ENCODE results near the gene ASAP3. TPM values are rescaled to one million over a fixed set of nuclear protein-coding genes. Genes with fewer than 3 reads are reported as not detected.

The ASAP3 gene
- total and polyA plus RNA-seq, 2 donors (not counting 3 experiments of a cell fraction or from before 2014, with no cell fraction given), result 12.5 to 14.2 TPM

DNA sequence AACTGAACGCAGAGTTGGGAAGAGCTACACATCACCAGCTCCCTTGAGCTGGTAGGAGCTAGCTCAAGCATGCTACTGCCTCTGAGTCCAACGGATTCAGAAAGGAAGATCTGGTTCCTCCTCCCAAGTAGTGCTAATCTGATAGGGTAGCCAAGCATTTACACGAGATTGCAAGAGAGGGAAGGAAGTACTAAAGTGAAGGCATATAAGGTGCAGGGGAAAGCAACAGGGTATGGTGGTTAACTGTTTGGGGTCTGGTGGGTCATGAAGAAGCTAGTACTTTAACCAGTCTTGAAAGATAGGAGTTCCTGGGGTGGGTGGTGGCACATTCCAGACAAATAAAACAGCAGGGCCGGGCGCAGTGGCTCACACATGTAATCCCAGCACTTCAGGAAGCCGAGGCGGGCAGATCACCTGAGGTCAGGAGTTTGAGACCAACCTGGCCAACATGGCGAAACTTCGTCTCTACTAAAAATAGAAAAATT, 94.1 kb downstream of the ASAP3 start:
- Histone ChIP-seq H3K27me3 (ENCODE audit: control insufficient read depth in 2 of 2, insufficient read depth in 2 of 2, low read length in 2 of 2) (no peaks in the 10 kb centered on the region), H3K4me2 (ENCODE audit: insufficient read depth, low read length) (no peak overlapping the region), H3K9me1 (replicated peaks; ENCODE audit: control insufficient read depth, extremely low read depth, insufficient read depth, low read length) (no peaks in the 10 kb centered on the region), H3K27ac (ENCODE audit: insufficient read depth, low read depth, low read length) (no peak overlapping the region), H4K20me1 (replicated peaks; ENCODE audit: control insufficient read depth, extremely low read depth, insufficient read depth, low read length) (no peaks in the 10 kb centered on the region), H2AFZ (ENCODE audit: low read depth, low read length) (no peak overlapping the region), H3K9ac (replicated peaks; ENCODE audit: extremely low read depth, insufficient read depth, low read length) (no peak overlapping the region), H3K9me3 (replicated peaks; ENCODE audit: control insufficient read depth, insufficient read depth, low read length) (no peaks in the 10 kb centered on the region), H3K79me2 (ENCODE audit: control insufficient read depth, insufficient read depth, low read length) (no peaks in the 10 kb centered on the region), H3K36me3 (ENCODE audit: control insufficient read depth in 2 of 2, extremely low read depth in 1 of 2, insufficient read depth in 2 of 2, low read length in 2 of 2) (no peaks in the 10 kb centered on the region), H3K4me1 (ENCODE audit: control insufficient read depth, extremely low read depth, insufficient read depth, low read length) (peaks cover 22% of the 10 kb centered on the region), H3K4me3 (replicated peaks in 1 of 3; ENCODE audit: insufficient read depth in 1 of 3, low read depth in 1 of 3, low read length in 3 of 3) (no peak overlapping the region)
- dilution Hi-C loops (cut with MboI; ENCODE audit: extremely low pct_ligation_motif_present, low sequenced_read_pairs), result no loop called here
- no peak for FAIRE-seq
- no TSS peak for BruUV-seq (replicated peaks)
- TF ChIP-seq EZH2 (IDR thresholded peaks at IDR 0.05; ENCODE audit: borderline replicate concordance, low read depth, low read length, severe bottlenecking) (no peak), GATA2 (IDR thresholded peaks at IDR 0.05; ENCODE audit: insufficient read depth, insufficient read length, low read depth, low read length) (no peak), POLR2AphosphoS5 (IDR thresholded peaks at IDR 0.05; ENCODE audit: insufficient read depth, low read depth, low read length) (no peak), FOS (IDR thresholded peaks at IDR 0.05; ENCODE audit: borderline replicate concordance, insufficient read depth, low read length) (no peak), JUN (IDR thresholded peaks at IDR 0.05; ENCODE audit: borderline replicate concordance, insufficient read depth, insufficient read length, low read depth) (no peak), POLR2A (IDR thresholded peaks at IDR 0.05; ENCODE audit: low read depth, low read length) (no peak), MYC (IDR thresholded peaks at IDR 0.05; ENCODE audit: low read depth, low read length) (no peak)
- TF ChIP-seq, protein P1, sequence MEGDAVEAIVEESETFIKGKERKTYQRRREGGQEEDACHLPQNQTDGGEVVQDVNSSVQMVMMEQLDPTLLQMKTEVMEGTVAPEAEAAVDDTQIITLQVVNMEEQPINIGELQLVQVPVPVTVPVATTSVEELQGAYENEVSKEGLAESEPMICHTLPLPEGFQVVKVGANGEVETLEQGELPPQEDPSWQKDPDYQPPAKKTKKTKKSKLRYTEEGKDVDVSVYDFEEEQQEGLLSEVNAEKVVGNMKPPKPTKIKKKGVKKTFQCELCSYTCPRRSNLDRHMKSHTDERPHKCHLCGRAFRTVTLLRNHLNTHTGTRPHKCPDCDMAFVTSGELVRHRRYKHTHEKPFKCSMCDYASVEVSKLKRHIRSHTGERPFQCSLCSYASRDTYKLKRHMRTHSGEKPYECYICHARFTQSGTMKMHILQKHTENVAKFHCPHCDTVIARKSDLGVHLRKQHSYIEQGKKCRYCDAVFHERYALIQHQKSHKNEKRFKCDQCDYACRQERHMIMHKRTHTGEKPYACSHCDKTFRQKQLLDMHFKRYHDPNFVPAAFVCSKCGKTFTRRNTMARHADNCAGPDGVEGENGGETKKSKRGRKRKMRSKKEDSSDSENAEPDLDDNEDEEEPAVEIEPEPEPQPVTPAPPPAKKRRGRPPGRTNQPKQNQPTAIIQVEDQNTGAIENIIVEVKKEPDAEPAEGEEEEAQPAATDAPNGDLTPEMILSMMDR (IDR thresholded peaks at IDR 0.05; ENCODE audit: extremely low read depth in 1 of 2, insufficient read depth in 1 of 2, low read depth in 1 of 2, low read length in 2 of 2), result no peak
- TF ChIP-seq, protein P2, sequence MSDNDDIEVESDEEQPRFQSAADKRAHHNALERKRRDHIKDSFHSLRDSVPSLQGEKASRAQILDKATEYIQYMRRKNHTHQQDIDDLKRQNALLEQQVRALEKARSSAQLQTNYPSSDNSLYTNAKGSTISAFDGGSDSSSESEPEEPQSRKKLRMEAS (IDR thresholded peaks at IDR 0.05; ENCODE audit: insufficient read depth, insufficient read length), result no peak
- DNase-seq (ENCODE audit: low read depth, low spot score), result no peak
- intact Hi-C loops (cut with micrococcal nuclease), result no loop called here
- CTCF ChIA-PET, result interaction anchor here (1.1 to 3.8 kb wide), 2 partner anchors 12 to 14 kb away, joined by 3 to 15 read pairs; no protein-coding TSS in a partner anchor
- POLR2A ChIA-PET, result no interaction called here

All from endothelial cell of umbilical vein (primary cell).